Measurements from ENCODE around the gene SH2D5. TPM values are rescaled to one million over a fixed set of nuclear protein-coding genes. Genes with fewer than 3 reads are reported as not detected.

The SH2D5 gene
- total RNA-seq, 1 experiment from 2014 or later = 10.4 TPM

GRCh38 chr1:20684651-20685050 lies 47.9 kb downstream of the SH2D5 start:
- intact Hi-C loops (cut with micrococcal nuclease) = no loop called here
- no peaks in the 10 kb centered on the region for H3K36me3 ChIP-seq (ENCODE audit: control insufficient read depth in 1 of 2, insufficient read depth in 2 of 2, low read length in 2 of 2)
- ChIA-PET RAD21 (ENCODE audit: low non-redundant PET in 1 of 2, low total read pairs in 2 of 2, uncharacterized antibody in 2 of 2, unreplicated experiment in 2 of 2) (no interaction called here), POLR2A (no interaction called here), CTCF (no interaction called here)
- no peaks in the 10 kb centered on the region for H3K9me3 ChIP-seq (ENCODE audit: control insufficient read depth in 1 of 2, insufficient read depth in 1 of 2, low read depth in 1 of 2, low read length in 2 of 2)
- ATAC-seq (no peak), DNase-seq (ENCODE audit: low read depth, low spot score) (no peak)
- no peak overlapping the region; the same call in 1 of the 2 replicates for H3K27ac ChIP-seq (ENCODE audit: low read depth, low read length)
- no peaks in the 10 kb centered on the region for H4K20me1 ChIP-seq (ENCODE audit: insufficient read depth)
- no peak overlapping the region for H3K4me3 ChIP-seq (replicated peaks in 1 of 2; ENCODE audit: low read depth in 1 of 2, low read length in 2 of 2)
- no peak overlapping the region for H2AFZ ChIP-seq (ENCODE audit: low read depth, low read length, poor library complexity, severe bottlenecking)
- no peak overlapping the region for H3K4me2 ChIP-seq (ENCODE audit: low read length)
- TF ChIP-seq ZFX (IDR thresholded peaks at IDR 0.05) = no peak
- TF ChIP-seq EZH2phosphoT487 (IDR thresholded peaks at IDR 0.05; ENCODE audit: borderline replicate concordance) = no peak
- TF ChIP-seq ATF3 (IDR thresholded peaks at IDR 0.05) = no peak
- TF ChIP-seq SP1 (IDR thresholded peaks at IDR 0.05; ENCODE audit: low read depth) = no peak
- no peak for TF ChIP-seq YY1 (IDR thresholded peaks at IDR 0.05; ENCODE audit: extremely low read depth, insufficient replicate concordance, low read depth, low read length)
- TF ChIP-seq ZNF274 (IDR thresholded peaks at IDR 0.05; ENCODE audit: low read depth, low read length) = no peak
- no TSS peak for BruUV-seq (replicated peaks)
- H3K79me2 ChIP-seq (ENCODE audit: insufficient read depth, low read length) = no peaks in the 10 kb centered on the region
- H3K4me1 ChIP-seq (ENCODE audit: control insufficient read depth in 1 of 2, insufficient read depth in 2 of 2, low read length in 2 of 2) = no peaks in the 10 kb centered on the region
- no peak overlapping the region for H3K9ac ChIP-seq (ENCODE audit: low read length)
- H3K9me2 ChIP-seq (ENCODE audit: insufficient read depth) = no peaks in the 10 kb centered on the region
- H3K27me3 ChIP-seq (ENCODE audit: insufficient read depth, low read length) = no peaks in the 10 kb centered on the region

DNA sequence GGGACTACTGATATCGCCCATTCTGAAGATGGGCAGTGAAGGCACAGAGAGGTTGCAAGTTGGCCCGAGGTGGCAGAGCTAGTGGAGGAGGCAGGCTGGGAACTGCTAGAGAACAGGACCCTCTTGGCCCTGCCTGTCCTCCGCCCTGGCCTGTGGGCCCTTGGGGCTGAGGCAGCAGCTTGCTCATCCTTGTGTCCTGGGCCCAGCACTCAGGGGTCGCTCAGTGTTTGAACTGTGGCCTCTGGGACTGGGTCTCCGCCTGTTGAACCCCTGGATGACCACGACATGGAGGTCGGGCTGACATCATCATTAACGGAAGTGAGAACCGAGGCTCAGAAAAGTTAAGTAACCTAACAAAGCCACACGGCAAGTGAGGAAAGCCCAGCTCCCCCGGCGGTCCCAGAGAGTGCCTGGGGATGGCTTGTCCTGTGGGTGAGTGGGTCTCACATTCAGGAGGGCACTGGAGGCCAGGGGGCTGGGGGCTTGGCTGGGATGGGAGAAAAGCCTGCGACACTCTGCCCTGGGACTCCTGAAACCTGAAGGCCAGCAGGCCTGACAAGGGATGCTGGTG lies 48.4 kb downstream of the SH2D5 start:
- Histone ChIP-seq H3K79me2 (ENCODE audit: insufficient read depth, low read length) (no peaks in the 10 kb centered on the region), H3K9me3 (ENCODE audit: control insufficient read depth in 1 of 2, insufficient read depth in 1 of 2, low read depth in 1 of 2, low read length in 2 of 2) (no peaks in the 10 kb centered on the region), H4K20me1 (ENCODE audit: insufficient read depth) (no peaks in the 10 kb centered on the region), H3K9me2 (ENCODE audit: insufficient read depth) (no peaks in the 10 kb centered on the region), H3K27me3 (ENCODE audit: insufficient read depth, low read length) (no peaks in the 10 kb centered on the region), H3K4me2 (ENCODE audit: low read length) (no peak overlapping the region), H3K27ac (ENCODE audit: low read depth, low read length) (no peak overlapping the region), H3K9ac (ENCODE audit: low read length) (no peak overlapping the region), H3K4me1 (ENCODE audit: control insufficient read depth in 1 of 2, insufficient read depth in 2 of 2, low read length in 2 of 2) (no peaks in the 10 kb centered on the region), H2AFZ (ENCODE audit: low read depth, low read length, poor library complexity, severe bottlenecking) (no peak overlapping the region), H3K4me3 (replicated peaks in 1 of 2; ENCODE audit: low read depth in 1 of 2, low read length in 2 of 2) (no peak overlapping the region), H3K36me3 (ENCODE audit: control insufficient read depth in 1 of 2, insufficient read depth in 2 of 2, low read length in 2 of 2) (no peaks in the 10 kb centered on the region)
- ChIA-PET CTCF (no interaction called here), RAD21 (ENCODE audit: low non-redundant PET in 1 of 2, low total read pairs in 2 of 2, uncharacterized antibody in 2 of 2, unreplicated experiment in 2 of 2) (no interaction called here), POLR2A (no interaction called here)
- intact Hi-C loops (cut with micrococcal nuclease) = no loop called here
- DNase-seq (ENCODE audit: low read depth, low spot score) = no peak
- no TSS peak for BruUV-seq (replicated peaks)
- no peak for ATAC-seq
- TF ChIP-seq SRF (IDR thresholded peaks at IDR 0.05; ENCODE audit: low read depth) (no peak), SIN3A (IDR thresholded peaks at IDR 0.05; ENCODE audit: low read depth) (no peak), RAD21 (IDR thresholded peaks at IDR 0.05; ENCODE audit: low read depth) (no peak), POLR2AphosphoS5 (IDR thresholded peaks at IDR 0.05; ENCODE audit: low read depth, low read length) (no peak), ELF1 (IDR thresholded peaks at IDR 0.05; ENCODE audit: borderline replicate concordance, low read depth) (no peak), ZFX (IDR thresholded peaks at IDR 0.05) (no peak), ATF3 (IDR thresholded peaks at IDR 0.05) (no peak), EGR1 (IDR thresholded peaks at IDR 0.05; ENCODE audit: low read depth) (no peak)
- TF ChIP-seq, protein P1, sequence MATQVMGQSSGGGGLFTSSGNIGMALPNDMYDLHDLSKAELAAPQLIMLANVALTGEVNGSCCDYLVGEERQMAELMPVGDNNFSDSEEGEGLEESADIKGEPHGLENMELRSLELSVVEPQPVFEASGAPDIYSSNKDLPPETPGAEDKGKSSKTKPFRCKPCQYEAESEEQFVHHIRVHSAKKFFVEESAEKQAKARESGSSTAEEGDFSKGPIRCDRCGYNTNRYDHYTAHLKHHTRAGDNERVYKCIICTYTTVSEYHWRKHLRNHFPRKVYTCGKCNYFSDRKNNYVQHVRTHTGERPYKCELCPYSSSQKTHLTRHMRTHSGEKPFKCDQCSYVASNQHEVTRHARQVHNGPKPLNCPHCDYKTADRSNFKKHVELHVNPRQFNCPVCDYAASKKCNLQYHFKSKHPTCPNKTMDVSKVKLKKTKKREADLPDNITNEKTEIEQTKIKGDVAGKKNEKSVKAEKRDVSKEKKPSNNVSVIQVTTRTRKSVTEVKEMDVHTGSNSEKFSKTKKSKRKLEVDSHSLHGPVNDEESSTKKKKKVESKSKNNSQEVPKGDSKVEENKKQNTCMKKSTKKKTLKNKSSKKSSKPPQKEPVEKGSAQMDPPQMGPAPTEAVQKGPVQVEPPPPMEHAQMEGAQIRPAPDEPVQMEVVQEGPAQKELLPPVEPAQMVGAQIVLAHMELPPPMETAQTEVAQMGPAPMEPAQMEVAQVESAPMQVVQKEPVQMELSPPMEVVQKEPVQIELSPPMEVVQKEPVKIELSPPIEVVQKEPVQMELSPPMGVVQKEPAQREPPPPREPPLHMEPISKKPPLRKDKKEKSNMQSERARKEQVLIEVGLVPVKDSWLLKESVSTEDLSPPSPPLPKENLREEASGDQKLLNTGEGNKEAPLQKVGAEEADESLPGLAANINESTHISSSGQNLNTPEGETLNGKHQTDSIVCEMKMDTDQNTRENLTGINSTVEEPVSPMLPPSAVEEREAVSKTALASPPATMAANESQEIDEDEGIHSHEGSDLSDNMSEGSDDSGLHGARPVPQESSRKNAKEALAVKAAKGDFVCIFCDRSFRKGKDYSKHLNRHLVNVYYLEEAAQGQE (IDR thresholded peaks at IDR 0.05; ENCODE audit: low read depth) = no peak
